Measurements from ENCODE around the gene PRELID3B.
"Not testable (repeated sequence)": the region's sequence is repeated elsewhere in the genome, so short reads cannot be mapped to it uniquely, and the experiment has no call there.

Gene PRELID3B

DNA sequence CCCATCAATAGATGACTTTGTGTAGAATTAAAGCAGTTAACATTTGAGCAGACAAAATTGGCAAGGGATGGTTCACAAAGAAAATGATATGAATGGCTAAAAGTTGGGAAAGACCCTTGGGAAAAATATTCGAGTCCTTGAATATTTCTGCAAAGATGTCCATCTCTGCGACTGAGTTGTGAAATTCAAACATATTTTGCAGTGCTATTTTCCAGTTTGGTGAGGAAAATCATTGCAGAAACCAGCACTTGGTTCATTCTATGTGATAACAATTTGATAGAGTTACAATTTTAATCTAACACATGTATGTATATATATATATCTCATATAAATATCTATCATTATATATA is 6.1 kb upstream of the PRELID3B start:
- DNase-seq (ENCODE audit: low spot score) = no peak

DNA sequence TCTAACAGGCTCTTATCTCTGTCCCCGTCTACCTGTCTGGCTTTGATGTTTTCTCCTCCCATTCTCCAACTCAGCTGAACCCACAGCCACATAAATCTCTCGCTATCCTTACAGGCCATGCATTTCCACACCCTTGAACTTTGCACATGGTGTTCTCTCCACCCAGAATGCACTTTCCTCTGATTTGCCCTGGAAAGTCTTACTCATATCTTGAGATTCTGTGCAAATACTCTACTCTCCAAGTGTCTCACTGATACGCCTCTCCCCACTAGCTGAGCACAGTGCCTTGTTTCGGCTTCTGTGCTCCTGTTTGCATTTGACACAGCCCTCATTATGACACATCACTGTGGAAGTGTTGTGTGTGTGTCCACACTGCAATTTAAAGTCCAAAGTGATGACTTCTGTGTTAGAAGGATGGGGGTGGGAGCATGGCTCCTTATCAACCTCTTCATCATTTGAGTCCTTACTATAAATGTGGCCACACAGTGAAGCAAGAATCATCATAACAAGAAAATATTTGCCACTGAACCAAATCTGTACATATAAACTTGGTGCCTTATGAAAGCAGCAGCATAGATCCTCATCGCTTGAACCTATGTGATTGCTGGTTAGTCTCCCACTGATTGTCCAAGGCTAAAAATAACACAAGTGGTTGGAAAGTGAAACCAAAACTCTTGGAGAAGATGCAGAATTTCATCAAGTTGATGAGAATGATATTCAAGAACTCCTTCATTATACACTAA is 5.5 kb upstream of the PRELID3B start:
- no peak for DNase-seq (ENCODE audit: low spot score)

DNA sequence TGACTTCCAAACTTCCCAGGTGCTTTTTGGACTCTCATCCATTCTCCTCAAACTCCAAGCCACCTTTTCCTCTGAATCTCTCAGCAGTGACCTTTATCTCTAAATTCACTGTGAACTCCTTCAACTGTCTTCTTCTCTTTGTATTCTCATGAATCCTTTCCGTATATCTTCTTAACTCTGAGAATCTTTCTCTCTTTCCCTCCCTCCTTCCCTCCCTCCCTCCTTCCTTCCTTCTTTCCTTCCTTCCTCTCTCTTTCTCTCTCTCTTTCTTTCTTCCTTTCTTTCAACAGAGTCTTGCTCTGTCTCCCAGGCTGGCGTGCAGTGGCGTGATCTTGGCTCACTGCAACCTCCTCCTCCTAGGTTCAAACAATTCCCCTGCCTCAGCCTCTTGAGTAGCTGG is 4.3 kb upstream of the PRELID3B start:
- no peak for DNase-seq (ENCODE audit: low spot score)

DNA sequence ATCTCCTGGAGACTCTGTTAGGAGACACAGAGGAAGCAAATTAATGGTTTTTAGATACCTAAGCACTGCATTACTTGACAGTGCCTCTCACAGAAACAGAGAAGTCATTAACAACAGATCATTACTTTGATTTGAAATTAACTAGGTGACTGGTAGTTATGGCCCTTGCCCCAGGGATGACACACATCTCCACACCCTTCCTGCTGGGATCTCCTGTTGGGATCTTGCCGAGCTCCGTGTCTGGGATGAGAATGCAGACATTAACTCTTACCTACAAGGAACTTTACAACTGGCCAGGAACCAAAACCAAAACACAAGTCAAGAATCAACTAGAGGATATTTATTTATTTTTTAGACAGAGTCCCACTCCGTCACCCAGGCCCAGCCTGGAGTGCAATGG is 2.2 kb upstream of the PRELID3B start:
- no peak for DNase-seq (ENCODE audit: low spot score)

DNA sequence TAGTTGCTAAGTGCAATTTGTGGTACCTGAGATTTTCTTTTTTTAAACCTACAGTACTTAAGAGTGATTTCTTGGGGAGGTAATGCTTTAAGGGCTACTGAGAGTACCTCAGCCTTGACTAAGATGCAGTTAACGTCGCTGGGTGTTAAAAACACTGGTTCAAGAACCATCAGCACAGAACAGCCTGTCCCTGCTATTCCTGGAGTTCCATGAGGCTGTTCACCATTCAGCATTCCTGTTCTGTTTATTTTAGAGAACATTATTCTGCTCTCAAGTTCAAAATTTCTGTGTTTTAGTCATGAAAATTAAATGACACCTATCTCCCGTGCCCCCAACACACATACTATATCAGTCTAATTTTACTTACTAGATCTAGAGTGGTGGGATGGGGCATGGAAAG is 1.7 kb upstream of the PRELID3B start:
- no peak for DNase-seq (ENCODE audit: low spot score)

DNA sequence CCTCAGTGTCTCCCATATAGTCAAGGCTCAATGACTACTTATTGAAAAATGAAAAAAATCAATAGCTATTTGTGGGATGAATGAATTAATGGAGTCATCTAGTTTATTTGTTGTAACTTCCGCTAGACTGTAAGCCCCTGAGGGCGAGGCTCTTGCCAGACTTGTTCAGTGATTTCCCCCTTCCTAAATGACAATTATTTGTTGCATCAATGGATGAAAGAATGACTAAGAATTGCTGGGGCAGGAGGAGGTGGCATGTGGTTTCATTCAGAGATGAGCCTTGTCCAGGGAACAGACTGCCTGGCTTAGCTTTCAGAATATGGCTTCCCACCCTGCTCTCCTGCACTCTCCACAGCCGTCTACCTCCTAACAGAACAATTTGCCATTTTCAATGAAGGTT is 1.1 kb upstream of the PRELID3B start:
- no peak for DNase-seq (ENCODE audit: low spot score)

DNA sequence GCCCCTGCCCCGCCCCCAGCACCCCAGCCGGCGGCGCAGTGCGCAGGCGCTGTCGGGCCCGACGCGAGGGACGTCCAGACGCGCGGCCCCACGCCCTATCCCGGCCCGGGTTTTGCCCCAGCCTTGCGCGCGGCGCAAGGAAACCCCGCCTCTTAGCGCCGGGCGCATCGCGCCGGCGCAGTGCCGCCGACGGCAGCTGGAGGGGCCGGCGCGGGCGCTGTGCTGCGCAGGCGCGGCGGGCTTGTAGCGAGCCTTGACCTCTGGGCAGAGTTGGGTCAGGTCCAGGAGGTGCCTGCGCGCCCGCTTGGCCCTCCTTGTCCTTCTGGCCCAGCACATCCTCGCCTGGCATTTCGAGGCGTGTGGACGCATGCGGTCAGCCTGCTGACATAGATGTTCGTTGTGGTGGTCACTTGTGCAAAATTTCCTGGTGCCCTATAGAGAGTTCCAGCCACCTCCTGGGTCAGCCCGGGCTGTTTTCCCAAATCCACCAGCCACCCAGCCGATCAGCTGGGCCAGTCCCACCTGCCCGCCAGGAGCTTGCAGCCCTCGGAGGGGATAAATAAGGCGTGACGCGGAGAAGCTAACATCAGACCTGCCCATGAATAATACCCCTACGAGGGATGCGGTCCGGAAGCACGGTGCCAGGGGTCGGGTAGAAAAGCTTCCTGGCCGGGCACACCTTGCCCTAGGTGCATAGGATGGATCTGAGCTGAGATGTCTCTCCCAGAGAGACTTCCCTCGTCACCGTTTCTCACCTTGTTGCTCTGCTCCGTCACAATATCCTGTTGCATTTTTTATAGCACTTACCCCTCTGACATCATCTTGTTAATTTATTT is 428 bp upstream of the PRELID3B start:
- DNase-seq (ENCODE audit: low spot score) = peak; percentile 95

DNA sequence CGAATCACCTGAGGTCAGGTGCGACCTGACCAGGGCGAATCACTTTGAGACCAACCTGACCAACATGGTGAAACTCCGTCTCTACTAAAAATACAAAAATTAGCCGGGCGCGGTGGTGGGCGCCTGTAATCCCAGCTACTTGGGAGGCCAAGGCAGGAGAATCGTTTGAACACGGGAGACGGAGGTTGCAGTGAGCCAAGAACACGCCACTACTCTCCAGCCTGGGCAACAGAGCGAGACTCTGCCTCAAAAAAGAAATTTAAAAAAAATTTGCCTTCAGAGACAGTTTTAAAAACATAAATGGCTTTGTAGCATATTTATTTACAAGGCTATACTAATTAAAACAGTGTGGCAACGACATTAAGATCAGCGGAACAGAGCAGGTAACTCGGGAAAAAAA is 1.1 kb downstream of the PRELID3B start:
- not testable (repeated sequence) for DNase-seq (ENCODE audit: low spot score)

DNA sequence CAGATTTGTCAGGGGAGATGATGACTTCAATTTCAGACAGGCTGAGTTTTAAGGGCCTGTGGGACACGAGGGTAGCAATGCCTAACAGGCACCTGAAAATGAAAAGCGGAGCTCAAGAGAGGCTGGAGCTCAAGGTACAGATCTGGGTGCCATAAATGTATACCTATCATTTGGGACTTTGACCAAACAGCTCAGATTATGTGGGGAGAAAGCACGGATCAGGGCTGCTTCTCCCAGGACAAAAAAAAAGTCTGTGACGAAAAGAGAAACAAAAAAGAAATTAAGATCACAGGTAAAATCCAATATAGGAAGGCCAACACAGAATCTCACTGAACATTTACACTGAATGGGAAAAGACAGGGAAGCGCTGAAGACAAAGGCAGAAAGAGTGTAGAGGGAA is 1.9 kb downstream of the PRELID3B start:
- DNase-seq (ENCODE audit: low spot score) = no peak

DNA sequence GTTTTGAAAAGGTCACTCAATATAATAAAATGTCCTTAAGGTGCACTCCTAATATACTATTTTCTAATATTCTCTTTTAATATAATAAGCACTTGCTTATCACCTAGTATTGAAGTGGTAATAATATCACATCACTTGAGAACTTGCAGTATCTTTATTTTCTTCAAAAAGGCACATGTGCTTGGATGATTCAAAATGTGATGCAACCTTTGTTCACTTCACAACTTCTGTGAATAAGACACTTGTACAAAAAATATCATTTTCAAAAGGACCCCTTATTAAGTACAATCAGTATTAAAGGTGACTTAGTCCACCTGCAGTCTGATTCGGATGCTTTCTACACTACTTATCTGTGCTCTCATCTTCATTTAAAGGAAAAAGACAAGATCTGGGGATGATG is 3.4 kb downstream of the PRELID3B start:
- DNase-seq (ENCODE audit: low spot score) = no peak

DNA sequence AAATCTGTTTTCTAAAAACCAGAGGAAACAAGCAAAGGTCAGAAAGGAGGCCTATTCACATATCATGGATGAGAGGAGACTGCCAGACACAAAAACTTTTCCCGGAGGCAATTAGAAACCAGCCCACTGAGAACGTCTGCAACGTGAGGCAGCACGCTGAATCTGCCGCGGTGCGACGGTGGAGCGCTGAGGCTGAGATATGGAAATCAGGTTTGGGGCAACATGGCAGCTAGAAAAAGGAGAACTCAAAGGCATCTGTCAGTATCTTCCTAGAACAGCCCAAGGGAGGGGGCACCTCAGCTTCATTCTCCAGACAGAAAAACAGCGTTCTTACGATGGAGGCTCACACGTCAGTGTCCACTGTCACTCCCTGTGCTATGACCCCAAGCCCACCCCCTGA is 5.2 kb downstream of the PRELID3B start:
- no peak for DNase-seq (ENCODE audit: low spot score)

DNA sequence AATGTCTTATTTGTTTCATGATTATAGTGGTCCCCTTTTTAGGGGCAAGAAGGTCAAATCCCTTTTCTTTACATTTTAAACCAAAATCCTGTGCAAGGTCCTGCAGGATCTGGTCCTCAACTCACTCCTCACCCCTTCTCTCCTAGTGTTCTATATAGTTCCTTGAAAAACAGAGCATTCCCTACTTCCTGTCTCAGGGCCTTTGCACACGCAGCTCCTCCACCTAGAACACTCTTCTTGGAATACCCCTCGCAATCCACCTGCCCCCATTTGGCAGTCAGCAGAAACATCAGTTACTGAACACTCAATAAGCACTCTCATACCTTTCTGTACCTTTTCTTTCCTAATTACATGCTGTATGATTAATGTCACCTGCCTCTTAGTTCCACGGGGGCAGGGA is 7.2 kb downstream of the PRELID3B start:
- DNase-seq (ENCODE audit: low spot score) = no peak

DNA sequence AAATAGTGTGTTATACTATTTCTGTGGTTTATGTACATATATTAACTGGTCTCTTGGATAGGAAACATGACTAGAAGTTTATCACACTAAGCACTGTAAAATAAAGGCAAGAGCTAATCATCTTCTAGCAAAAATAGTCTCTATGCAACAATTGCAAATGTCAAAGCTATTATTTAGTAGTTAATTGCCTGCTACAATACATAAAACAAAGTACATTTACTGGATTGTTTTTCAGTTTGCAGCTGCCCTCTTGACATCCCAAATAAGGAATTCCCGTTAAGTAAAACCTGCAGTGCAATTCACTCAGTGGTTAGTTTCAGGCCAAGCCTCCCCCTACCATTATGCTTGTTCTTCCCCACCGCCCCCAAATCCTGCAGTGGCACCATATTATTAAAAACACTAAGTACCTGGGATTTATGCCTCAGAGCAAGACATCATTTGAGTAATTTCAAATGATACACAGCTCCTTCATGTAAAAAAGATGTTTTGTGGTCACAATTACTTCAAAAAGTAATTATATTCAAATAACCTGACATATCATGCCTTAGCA is 8.9 kb downstream of the PRELID3B start:
- DNase-seq (ENCODE audit: low spot score) = no peak

DNA sequence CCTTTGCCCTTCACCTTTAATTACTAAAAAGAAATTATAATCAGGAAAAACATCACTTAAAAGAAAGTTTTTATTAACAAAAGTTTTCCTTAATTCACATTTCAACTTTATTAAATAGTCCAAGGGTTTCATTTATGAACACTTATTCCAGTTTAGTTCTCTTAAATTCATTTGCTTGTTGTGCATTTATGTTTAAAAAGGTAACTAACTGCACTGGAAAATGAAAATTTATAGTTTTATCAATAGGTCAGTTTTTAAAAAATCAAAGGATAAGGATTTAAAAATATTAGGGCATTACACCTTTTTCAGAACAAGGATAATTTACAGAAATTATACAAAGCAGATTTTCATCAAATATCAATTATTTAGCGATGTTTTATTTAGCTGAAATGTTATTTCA is 9.5 kb downstream of the PRELID3B start:
- DNase-seq (ENCODE audit: low spot score) = no peak

DNA sequence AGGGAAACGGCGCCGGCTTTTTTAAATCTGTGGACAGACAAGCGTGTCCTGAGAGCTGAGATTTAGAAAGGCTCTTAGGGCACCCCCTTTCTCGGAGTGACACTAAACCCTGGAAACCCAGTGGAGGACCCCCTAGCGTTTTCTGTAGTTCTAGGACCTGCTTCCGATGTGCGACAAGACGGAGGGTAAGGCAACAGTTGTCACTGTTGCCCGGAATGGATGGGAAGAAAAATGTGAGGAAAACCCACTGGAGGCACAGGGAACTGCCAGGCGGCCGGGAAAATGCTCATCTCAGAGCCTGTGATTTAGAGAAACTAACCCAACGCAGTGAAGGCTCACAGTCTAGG is 9.9 kb downstream of the PRELID3B start:
- DNase-seq (ENCODE audit: low spot score) = no peak

DNA sequence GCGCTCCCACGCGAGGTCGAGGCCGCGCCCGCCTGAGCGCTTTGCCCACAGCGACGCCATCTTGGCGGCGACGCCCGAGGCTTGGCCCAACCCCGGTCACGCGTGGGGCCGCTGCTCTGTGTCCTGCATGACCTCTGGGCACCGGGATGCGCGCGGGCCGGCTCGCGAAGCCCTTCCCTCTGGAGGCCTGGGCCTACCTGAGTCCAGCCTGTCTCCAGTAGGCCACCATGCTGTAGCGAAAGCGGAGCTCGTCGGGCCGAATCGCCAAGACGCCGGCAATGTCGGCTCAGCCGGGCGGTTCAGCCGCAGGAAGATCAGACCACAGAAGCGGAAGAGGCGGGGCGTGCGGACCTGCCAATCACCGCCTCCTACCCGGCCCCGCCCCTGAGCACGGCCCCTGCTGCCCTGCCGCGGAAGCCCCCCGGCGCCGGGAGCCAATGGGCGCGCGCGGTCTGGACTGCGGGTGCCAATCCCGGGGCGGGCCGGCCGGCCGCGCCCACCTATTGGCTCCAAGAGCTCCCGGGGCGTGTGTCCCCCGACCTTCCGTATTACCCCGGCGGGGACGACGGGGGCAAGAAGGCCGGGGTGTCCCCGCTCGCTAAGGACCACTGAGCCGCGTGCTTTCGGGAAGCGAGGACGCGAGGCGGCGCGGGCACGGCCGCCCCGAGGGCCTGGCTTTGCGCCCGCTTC is 10.4 kb downstream of the PRELID3B start, which contains the start of gene ATP5F1E:
ATP5F1E (minus strand) TSS at position 313 of the 690 bp plus-strand sequence; CDS start at position 229, 84 bp downstream.
- DNase-seq (ENCODE audit: low spot score) = peak; percentile 97

DNA sequence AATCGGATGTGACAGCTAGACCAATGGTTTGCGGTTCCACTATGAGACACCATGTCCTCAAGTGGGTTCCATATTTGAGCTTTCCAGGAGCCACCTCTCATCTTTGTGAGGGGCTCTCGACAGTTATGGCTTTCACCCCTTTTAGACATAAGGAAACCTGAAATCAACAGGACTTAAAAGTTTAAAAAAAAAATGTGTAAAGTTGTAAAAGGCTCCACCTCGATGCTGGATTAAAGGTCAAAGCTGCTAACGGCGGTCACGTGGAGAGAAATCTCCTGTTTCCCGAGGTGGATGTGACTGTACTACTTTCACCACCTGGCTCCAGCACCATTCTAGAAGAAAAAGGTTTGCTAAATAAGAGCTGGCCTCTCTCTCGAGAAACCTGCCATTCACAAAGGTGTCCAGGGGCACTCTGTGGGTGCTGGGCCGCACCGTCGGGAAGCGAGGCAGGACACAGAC is 11.0 kb downstream of the PRELID3B start:
- no peak for DNase-seq (ENCODE audit: low spot score)

DNA sequence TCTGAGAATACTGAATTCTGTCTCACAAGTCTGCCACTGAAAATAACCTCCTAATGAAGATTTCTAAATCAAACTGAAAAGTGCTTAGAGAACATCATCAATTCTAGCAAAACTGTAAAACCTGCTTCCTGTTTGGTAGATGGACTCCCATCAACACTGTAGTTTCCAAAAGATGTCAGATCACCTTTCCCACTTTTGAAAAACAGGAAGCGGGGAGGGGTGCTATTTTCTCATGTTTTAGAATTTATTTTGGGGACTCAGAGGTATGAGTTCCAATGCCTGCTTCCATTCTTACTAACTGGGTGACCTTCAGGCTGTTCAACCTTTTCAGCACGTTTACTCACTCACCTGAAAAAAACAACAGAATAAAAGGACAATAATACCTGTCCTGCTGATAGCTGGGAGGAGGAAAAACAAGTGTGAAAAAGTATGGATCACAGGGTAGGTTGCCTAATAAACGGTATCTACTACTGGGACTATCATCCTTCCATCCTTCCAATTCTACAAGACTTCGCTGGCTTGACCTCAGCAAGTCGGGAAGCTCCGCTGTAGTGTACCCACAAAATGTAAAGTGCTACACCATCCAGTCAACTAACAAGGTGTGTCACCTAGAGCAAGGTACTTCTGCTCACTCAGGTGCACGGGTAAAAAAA is 11.5 kb downstream of the PRELID3B start:
- DNase-seq (ENCODE audit: low spot score) = no peak

DNA sequence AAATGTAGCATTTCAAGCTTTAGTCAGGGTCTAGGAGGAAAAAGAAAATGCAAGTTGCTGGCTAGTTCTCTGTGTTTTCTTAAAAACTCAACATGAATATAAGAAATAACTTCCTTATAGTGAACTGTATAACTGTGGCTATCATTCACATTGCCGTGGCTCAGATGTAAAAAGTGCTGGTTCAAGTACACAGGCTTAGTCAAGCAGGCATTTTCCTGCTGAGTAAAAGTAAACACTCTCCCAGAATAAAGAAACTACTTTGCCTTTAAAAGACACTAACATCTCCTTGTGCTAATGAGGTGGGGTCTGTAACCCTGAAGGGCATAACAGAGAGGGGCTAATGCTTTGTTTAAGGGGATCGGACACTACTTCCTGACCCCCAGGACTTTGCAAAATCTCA is 13.8 kb downstream of the PRELID3B start:
- DNase-seq (ENCODE audit: low spot score) = no peak

DNA sequence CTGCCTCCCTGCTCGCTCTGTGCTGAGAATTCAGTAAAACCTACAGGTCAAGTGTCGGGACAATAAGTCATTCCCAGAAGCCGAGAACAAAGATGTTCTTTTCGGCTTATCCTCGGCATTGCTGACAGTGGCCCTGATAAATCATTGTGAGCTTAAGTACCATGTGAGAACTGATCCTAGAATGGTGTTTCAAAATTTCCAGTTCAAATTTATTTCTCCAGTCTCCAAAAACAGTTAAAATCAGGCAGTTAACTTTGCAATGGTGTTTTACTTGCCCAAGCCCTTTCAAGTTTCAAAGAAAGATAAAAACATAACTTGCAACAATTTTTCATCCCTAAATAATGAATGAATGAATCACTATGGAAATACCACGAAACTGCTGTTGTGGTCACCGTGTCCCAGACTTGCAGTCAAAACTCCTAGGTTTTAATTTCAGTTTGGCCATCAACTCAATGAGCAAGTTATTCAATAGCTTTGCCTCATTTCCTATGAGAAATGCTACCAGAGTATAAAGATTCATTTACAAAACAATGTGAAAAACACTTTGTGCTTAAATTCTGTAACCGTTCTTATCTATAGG is 14.8 kb downstream of the PRELID3B start:
- no peak for DNase-seq (ENCODE audit: low spot score)

DNA sequence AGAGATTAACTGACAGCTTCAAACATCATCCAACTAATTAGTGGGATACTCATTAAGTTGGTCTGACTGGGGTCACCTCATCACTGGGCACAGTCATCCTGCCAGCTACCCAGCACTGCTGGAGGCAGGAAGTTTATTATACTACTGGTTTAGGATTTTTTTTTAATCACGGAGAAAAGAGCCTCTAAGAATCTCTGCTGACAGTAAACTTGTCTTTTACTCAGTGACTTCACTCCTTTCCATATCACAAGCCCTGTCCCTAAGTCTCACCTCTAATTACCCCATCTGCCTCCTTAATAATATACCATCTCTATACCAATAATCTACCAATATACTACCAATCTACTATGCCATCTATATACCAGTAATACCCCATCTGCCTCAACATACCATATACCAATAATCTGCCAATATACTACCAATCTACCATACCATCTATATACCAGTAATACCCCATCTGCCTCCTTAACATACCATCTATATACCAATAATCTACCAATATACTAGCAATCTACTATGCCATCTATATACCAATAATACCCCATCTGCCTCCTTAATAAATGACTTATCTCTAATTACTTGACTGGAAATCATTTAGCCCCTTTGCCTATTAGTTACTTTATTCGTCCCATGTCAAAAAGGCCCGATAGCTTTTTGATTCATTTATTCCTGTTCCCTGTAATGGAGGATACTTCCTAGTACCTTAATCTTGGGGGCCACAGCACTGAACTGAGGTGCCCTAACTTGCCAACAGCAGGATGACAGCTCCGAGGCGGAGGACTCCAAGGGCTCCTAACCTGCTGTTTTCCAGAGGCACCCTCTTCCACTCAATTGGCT is 15.5 kb downstream of the PRELID3B start:
- no peak for DNase-seq (ENCODE audit: low spot score)

All from putamen (tissue), 1 donor.